ENCODE measurements around the gene FREM1. TPM values are rescaled to one million over a fixed set of nuclear protein-coding genes. Genes with fewer than 3 reads are reported as not detected.

Gene FREM1
- total RNA-seq, 2 experiments from 2014 or later = not detected

GRCh38 chr9:14692470-14693250 lies 217.6 kb downstream of the FREM1 start:
- POLR2A ChIA-PET = interaction anchor here (0.9 to 2.0 kb wide), 4 partner anchors 13 to 46 kb away, joined by 3 to 6 read pairs (median 4); no protein-coding TSS in a partner anchor
- Histone ChIP-seq H3K4me2 (ENCODE audit: low read length) (peak overlapping the region; percentile 92), H3K9me3 (ENCODE audit: low read length) (no peaks in the 10 kb centered on the region)

GRCh38 chr9:14690948-14691730 lies 219.1 kb downstream of the FREM1 start:
- DNase-seq (ENCODE audit: low spot score) = peak; percentile 21
- intact Hi-C loops (cut with micrococcal nuclease; ENCODE audit: unreplicated experiment) = loop anchor here (5.0 kb wide), 2 partner anchors 369 to 861 kb away; partner anchors contain the start of gene CCDC171
- Histone ChIP-seq H3K36me3 (ENCODE audit: insufficient read depth, low read length) (peaks cover 34% of the 10 kb centered on the region), H3K27ac (ENCODE audit: low read depth, low read length, poor library complexity, severe bottlenecking) (peak overlapping the region; percentile 88), H3K4me2 (ENCODE audit: low read length) (peak overlapping the region; percentile 92), H3K9me3 (ENCODE audit: low read length) (no peaks in the 10 kb centered on the region), H4K20me1 (ENCODE audit: insufficient read depth, low read length) (no peaks in the 10 kb centered on the region), H3K9me2 (ENCODE audit: insufficient read depth, low read length) (no peaks in the 10 kb centered on the region), H3K4me1 (ENCODE audit: insufficient read depth, low read length, poor library complexity, severe bottlenecking) (peaks cover 58% of the 10 kb centered on the region), H3K79me2 (ENCODE audit: insufficient read depth, low read depth, low read length) (peaks cover 58% of the 10 kb centered on the region), H2AFZ (ENCODE audit: low read length) (peak overlapping the region; percentile 48; the same call in 1 of the 2 replicates), H3K4me3 (ENCODE audit: low read depth, low read length, poor library complexity, severe bottlenecking) (peak overlapping the region; percentile 79)
- ChIA-PET CTCF (ENCODE audit: unreplicated experiment) (no interaction called here), POLR2A (interaction anchor here (0.7 to 1.2 kb wide), 3 partner anchors 14 to 30 kb away, joined by 3 read pairs; no protein-coding TSS in a partner anchor)
- BruUV-seq (replicated peaks) = no TSS peak
- no peak for TF ChIP-seq EZH2phosphoT487 (IDR thresholded peaks at IDR 0.05; ENCODE audit: borderline replicate concordance, low read depth, low read length)
- TF ChIP-seq CTCF (conservative IDR thresholded peaks at IDR 0.05; ENCODE audit: low read length) = no peak

More at GRCh38 chr9:14692470-14693250, 217.6 kb downstream of the FREM1 start:
- CTCF ChIA-PET (ENCODE audit: unreplicated experiment) = no interaction called here
- BruUV-seq (replicated peaks) = no TSS peak
- Histone ChIP-seq H4K20me1 (ENCODE audit: insufficient read depth, low read length) (no peaks in the 10 kb centered on the region), H2AFZ (ENCODE audit: low read length) (peak overlapping the region; percentile 83; the same call in 1 of the 2 replicates), H3K79me2 (ENCODE audit: insufficient read depth, low read depth, low read length) (peaks cover 45% of the 10 kb centered on the region), H3K36me3 (ENCODE audit: insufficient read depth, low read length) (peaks cover 19% of the 10 kb centered on the region), H3K27ac (ENCODE audit: low read depth, low read length, poor library complexity, severe bottlenecking) (peak overlapping the region; percentile 88), H3K4me1 (ENCODE audit: insufficient read depth, low read length, poor library complexity, severe bottlenecking) (peaks cover 44% of the 10 kb centered on the region), H3K9me2 (ENCODE audit: insufficient read depth, low read length) (no peaks in the 10 kb centered on the region), H3K4me3 (ENCODE audit: low read depth, low read length, poor library complexity, severe bottlenecking) (peak overlapping the region; percentile 79)
- DNase-seq (ENCODE audit: low spot score) = peak; percentile 64
- intact Hi-C loops (cut with micrococcal nuclease; ENCODE audit: unreplicated experiment) = loop anchor here (5.0 kb wide), 2 partner anchors 370 to 860 kb away; partner anchors contain the start of gene CCDC171
- TF ChIP-seq EZH2phosphoT487 (IDR thresholded peaks at IDR 0.05; ENCODE audit: borderline replicate concordance, low read depth, low read length) = no peak
- TF ChIP-seq CTCF (conservative IDR thresholded peaks at IDR 0.05; ENCODE audit: low read length) = no peak

Data from OCI-LY7 (cell line).